Fibroblast of lung (primary cell): ENCODE measurements around the gene KRT32. TPM values are rescaled to one million over a fixed set of nuclear protein-coding genes. Genes with fewer than 3 reads are reported as not detected.

Experiments
- DNase-seq, 2 donors: peaks; one replicate each; pipeline versions ENCODE4 v3.0.0 to v3.0.0-alpha.2; 2010; ENCODE audit warnings: low read depth in 2 of 2
- H2AFZ ChIP-seq: 2 replicates; pipeline ENCODE4 v1.5.1; 2012; ENCODE audit warnings: low read length, control low read depth, inconsistent platforms
- H3K27ac ChIP-seq: 2 replicates; pipeline ENCODE4 v1.5.1; 2011; ENCODE audit warnings: low read length, control low read depth; ENCODE audit not compliant: insufficient read depth
- H3K27me3 ChIP-seq: 2 replicates; pipeline ENCODE4 v1.5.1; 2011; ENCODE audit warnings: mild to moderate bottlenecking, low read length; ENCODE audit not compliant: control insufficient read depth, insufficient read depth
- H3K36me3 ChIP-seq: 2 replicates; pipeline ENCODE4 v1.5.1; 2011; ENCODE audit warnings: low read length; ENCODE audit not compliant: control insufficient read depth, insufficient read depth
- H3K4me1 ChIP-seq: 2 replicates; pipeline ENCODE4 v1.5.1; 2011; ENCODE audit warnings: low read length; ENCODE audit not compliant: control insufficient read depth, insufficient read depth; ENCODE audit errors: extremely low read depth
- H3K4me2 ChIP-seq: 2 replicates; pipeline ENCODE4 v1.5.1; 2011; ENCODE audit warnings: low read length, control low read depth; ENCODE audit not compliant: insufficient read depth; ENCODE audit errors: extremely low read depth
- H3K4me3 ChIP-seq, 4 experiments: fragments of 200-600 bp in 1 of 4; sonication (generic) in 1 of 4; replicated peaks in 1 of 4; 2 replicates each; pipeline ENCODE4 v1.5.1; 2011 to 2016; ENCODE audit warnings: low read length in 4 of 4, low read depth in 3 of 4, mild to moderate bottlenecking in 3 of 4, control low read depth in 2 of 4, inconsistent platforms in 1 of 4, mixed read lengths in 1 of 4; ENCODE audit not compliant: insufficient read depth in 1 of 4; ENCODE audit errors: control extremely low read depth in 1 of 4
- H3K79me2 ChIP-seq: 2 replicates; pipeline ENCODE4 v1.5.1; 2012; ENCODE audit warnings: mild to moderate bottlenecking, low read length, inconsistent platforms; ENCODE audit not compliant: control insufficient read depth, insufficient read depth
- H3K9ac ChIP-seq: 2 replicates; pipeline ENCODE4 v1.5.1; 2011; ENCODE audit warnings: mild to moderate bottlenecking, low read length, control low read depth; ENCODE audit not compliant: insufficient read depth
- H3K9me3 ChIP-seq: 2 replicates; pipeline ENCODE4 v1.5.1; 2012; ENCODE audit warnings: low read depth, low read length; ENCODE audit not compliant: control insufficient read depth, insufficient read depth
- H4K20me1 ChIP-seq: 2 replicates; pipeline ENCODE4 v1.5.1; 2011; ENCODE audit warnings: low read length; ENCODE audit not compliant: control insufficient read depth, insufficient read depth; ENCODE audit errors: extremely low read depth
- CTCF ChIP-seq, 2 donors: IDR thresholded peaks in 1 of 2; conservative IDR thresholded peaks in 1 of 2; 1 replicate in 1 of 2; 2 replicates in 1 of 2; pipeline ENCODE4 v1.5.1; 2011 to 2012; ENCODE audit warnings: low read length in 2 of 2, control low read depth in 1 of 2, inconsistent platforms in 1 of 2, low read depth in 1 of 2, mild to moderate bottlenecking in 1 of 2
- EZH2 ChIP-seq: IDR thresholded peaks from 2 replicates; pipeline ENCODE4 v1.5.1; 2012; ENCODE audit warnings: low read length, control low read depth, mild to moderate bottlenecking; ENCODE audit errors: missing control alignments
- polyA plus RNA-seq, 2 donors: library from polyadenylated mRNA; depleted of rRNA in 1 of 2; stranded (reverse) in 1 of 2; unstranded in 1 of 2; fragments of >200 nt; gene quantifications; 2 replicates each; pipeline ENCODE4 v1.2.1, GENCODE V29; 2011 to 2012; ENCODE audit warnings: missing spikeins in 1 of 2
- total RNA-seq: library from RNA; depleted of rRNA; stranded (reverse); fragments of >200 nt; gene quantifications from 2 replicates; pipeline ENCODE4 v1.2.1, GENCODE V29; 2014

The KRT32 gene
- total and polyA plus RNA-seq, 2 donors (not counting 1 experiment from before 2014, with no cell fraction given): under 0.01 to 0.03 TPM

GRCh38 chr17:41468346-41468745, 1.2 kb upstream of the KRT32 start:
- no peak for DNase-seq
- TF ChIP-seq EZH2 (no peak), CTCF (conservative IDR thresholded peaks at IDR 0.05 in 1 of 2, IDR thresholded peaks at IDR 0.05 in 1 of 2; ENCODE audit: low read depth in 1 of 2, low read length in 2 of 2) (no peak)
- H3K4me3 ChIP-seq: no peak overlapping the region

GRCh38 chr17:41467561-41467960, 375 bp upstream of the KRT32 start:
- peaks cover 4% of the 10 kb centered on the region for H3K4me1 ChIP-seq
- H3K4me2 ChIP-seq: no peak overlapping the region
- H3K4me3 ChIP-seq: no peak overlapping the region
- H3K27me3 ChIP-seq: peaks cover 6% of the 10 kb centered on the region
- H2AFZ ChIP-seq: no peak overlapping the region
- H3K9ac ChIP-seq: no peak overlapping the region
- no peaks in the 10 kb centered on the region for H3K79me2 ChIP-seq
- H3K36me3 ChIP-seq: no peaks in the 10 kb centered on the region
- H3K9me3 ChIP-seq: no peaks in the 10 kb centered on the region
- no peak overlapping the region for H3K27ac ChIP-seq
- TF ChIP-seq CTCF (conservative IDR thresholded peaks at IDR 0.05 in 1 of 2, IDR thresholded peaks at IDR 0.05 in 1 of 2; ENCODE audit: low read depth in 1 of 2, low read length in 2 of 2): no peak
- no peak for TF ChIP-seq EZH2
- peak in 1 of 2 donors; percentile 66 for DNase-seq
- no peaks in the 10 kb centered on the region for H4K20me1 ChIP-seq

More at GRCh38 chr17:41468346-41468745, 1.2 kb upstream of the KRT32 start:
- Histone ChIP-seq H3K27ac (no peak overlapping the region), H3K4me1 (peaks cover 4% of the 10 kb centered on the region), H3K27me3 (peaks cover 6% of the 10 kb centered on the region), H4K20me1 (no peaks in the 10 kb centered on the region), H3K36me3 (no peaks in the 10 kb centered on the region), H2AFZ (no peak overlapping the region), H3K9me3 (no peaks in the 10 kb centered on the region), H3K9ac (no peak overlapping the region), H3K4me2 (no peak overlapping the region), H3K79me2 (no peaks in the 10 kb centered on the region)

- Histone ChIP-seq H3K79me2 (no peaks in the 10 kb centered on the region), H4K20me1 (no peaks in the 10 kb centered on the region), H3K9ac (no peak overlapping the region), H3K27me3 (peaks cover 6% of the 10 kb centered on the region), H3K36me3 (no peaks in the 10 kb centered on the region), H2AFZ (no peak overlapping the region), H3K4me3 (no peak overlapping the region), H3K4me2 (no peak overlapping the region), H3K9me3 (no peaks in the 10 kb centered on the region), H3K4me1 (peaks cover 4% of the 10 kb centered on the region), H3K27ac (no peak overlapping the region)
- no peak for TF ChIP-seq CTCF (conservative IDR thresholded peaks at IDR 0.05 in 1 of 2, IDR thresholded peaks at IDR 0.05 in 1 of 2; ENCODE audit: low read depth in 1 of 2, low read length in 2 of 2)
- no peak for TF ChIP-seq EZH2
- peak; percentile 66 to 96 for DNase-seq
These were observed 2.5 kb downstream of the KRT32 start for GRCh38 chr17:41464682-41465081.
